ENCODE results near the gene SPINK8.
"Not testable (repeated sequence)": the region's sequence is repeated elsewhere in the genome, so short reads cannot be mapped to it uniquely, and the experiment has no call there.

SPINK8 gene

DNA sequence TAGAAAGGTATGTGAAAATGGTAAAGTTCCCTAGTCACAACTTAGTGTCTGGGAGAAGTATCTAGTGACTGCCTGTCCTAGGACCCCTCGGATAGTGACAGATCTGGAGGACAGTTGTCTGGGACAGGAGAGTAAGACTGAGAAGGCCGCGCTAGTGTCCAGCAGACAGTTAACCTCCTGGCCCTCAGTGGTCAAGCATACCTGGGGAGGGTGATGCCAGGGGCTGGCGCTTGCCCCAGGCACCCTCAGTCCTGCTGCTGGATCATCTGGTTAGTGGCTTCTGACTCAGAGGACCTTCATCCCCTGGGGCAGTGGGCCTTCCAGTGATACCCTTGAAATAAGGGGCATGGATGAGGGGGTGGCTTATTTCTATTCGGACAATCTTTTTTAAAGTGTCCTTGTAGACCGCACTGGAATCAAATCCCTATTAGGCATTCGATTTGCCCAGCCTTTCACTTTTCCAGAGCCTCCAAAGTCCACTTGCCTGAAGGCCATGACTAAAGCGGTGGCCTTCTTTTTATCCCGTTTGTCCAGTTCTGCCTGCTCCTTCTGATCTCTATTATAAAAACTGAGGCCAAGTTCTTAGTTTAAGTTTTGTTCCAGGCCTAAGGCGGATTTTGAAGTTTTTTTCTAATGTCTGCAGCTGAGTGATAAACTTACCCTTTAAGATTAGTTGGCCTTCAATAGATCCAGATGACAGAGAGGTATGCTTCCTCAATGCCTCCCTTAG lies 1.6 kb downstream of the SPINK8 start:
- DNase-seq (ENCODE audit: low spot score): not testable (repeated sequence)

DNA sequence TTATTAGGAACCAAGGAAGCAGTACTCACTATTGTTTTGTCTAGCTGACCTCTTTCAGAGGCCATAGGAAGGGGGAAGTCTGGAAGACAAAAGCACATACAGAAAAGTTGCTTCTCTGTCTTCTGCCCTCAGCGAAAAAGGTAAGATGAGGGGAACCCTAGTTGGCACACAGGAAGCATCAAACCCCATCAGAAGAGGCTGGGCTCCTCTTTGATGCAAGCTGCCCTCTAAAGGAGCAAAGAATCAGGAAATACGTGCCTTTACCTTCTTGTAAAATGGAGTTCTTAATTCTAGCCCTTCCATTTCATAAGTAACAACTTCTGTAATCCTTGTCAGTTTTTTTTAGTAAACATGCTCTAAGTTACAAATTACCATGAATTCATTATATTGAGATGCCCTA lies 12.5 kb downstream of the SPINK8 start:
- DNase-seq (ENCODE audit: low spot score): no peak

DNA sequence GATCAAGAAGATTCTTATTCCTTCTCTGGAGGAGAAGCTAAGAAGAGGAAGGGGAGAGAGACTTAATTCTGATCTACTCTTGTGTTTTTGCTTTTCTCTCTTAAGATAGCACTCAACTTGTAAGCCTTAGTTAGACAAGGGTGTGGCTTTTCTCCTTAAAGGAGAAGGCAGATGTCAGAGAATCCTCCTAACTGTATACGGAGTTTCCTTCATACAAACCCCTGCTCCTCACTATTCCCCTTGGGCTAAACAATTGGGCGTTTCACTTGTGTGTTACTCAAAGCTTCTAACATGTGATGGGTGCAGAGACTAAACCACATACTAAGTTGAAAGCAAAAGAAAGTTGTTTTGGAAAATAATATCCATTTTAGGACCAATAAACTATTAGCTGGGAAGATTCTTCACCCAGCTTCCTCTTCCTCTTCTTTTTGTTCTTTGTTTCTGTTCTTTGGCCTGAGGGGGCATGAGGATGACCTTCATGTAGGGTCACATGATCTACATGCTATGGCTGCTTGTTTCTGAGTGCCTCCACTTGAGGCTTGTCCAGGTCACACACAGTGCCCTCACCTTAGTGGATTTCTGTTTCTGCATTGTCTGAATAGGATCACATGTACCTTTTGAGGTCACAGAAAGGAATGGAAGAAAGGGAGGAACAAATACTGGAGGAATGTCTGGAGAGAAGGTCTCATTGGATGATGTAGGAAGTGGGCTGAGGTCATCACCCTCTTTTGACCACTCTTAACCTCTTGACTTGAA lies 14.6 kb downstream of the SPINK8 start:
- no peak for DNase-seq (ENCODE audit: low spot score)

DNA sequence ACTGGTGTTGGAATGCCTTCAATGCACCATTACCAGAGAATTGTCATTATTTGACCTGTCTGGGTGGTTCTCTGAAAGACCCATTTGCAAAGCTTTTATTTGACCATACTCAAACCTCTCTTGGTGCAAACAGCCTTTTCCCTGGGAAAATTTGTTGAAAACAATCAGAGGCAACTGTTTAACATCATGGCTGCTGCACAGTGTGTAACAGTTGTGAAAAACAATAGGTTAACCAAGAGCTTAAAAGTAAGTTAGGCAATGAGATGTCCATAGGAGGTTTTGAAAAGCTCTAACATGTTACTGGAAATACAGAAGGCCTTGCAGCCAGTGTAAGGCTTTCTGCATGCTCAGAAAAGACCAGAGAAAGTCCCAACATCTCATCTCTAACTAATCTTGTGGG lies 18.9 kb downstream of the SPINK8 start:
- DNase-seq (ENCODE audit: low spot score): no peak

DNA sequence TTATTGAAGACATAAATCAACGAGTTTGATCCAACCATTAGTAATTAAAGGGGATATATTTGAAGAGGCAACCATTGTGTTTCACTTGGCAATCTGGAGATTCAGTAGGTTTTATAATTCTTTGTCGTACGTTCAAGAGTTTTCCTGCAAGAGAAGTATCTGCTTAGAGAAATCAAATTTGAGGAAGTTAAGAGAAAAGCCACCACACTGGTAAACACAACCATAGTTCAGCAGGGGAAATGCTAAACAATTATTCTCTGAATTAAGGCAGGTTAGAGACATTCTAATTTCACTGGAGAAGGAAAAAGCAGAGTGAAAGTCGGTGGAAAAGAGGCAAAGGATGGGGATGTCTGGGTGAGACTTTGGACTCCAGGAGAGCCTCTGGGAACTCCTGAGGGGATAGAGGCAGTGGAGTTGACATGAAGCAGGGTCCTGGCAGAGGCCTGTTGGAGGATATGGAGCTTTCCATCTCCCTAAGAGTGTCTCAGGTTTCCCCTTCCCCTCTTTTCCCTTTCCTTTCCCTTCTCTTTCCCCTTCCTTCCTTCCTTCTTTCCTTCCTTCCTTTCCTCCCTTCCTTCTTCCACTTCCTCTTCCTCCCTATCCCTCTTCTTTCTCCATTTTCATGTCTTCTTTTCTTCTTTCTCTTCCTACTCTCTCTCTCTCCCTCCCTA lies 26.5 kb downstream of the SPINK8 start:
- no peak for DNase-seq (ENCODE audit: low spot score)

DNA sequence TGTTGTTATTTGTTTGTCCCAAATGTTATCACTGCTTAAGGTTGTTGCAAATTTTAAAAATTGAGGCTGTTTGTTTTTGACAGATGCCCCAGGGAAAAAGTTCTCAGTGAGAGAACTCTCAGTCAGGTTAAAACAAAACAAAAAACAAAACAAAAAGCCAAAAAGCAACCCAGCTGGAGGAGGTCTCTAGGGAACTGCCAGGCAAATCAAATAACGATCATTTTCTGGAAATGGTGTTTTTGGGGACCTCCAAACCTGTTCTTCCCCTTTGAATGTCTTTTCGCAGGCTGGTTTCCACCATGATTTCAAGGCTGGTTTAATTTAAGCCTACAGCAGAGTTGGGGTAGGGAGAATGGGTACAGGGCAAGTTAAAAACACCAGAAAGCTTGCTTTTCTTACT lies 27.2 kb downstream of the SPINK8 start:
- no peak for DNase-seq (ENCODE audit: low spot score)

DNA sequence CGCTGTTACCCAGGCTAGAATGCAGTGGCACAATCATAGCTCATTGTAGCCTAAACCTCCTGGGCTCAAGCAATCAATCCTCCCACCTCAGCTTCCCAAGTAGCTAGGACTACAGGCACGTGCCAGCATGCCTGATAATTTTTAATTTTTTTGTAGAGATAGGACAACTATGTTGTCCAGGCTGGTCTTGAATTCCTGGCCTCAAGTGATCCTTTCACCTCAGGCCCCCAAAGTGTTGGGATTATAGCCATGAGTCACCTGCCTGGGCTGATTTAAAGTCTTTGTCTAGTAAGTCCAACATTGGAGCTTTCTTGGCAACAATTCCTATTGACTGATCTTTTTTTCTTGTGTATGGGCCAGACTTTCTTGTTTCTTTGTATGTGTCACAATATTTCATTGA lies 28.1 kb downstream of the SPINK8 start:
- DNase-seq (ENCODE audit: low spot score): no peak

DNA sequence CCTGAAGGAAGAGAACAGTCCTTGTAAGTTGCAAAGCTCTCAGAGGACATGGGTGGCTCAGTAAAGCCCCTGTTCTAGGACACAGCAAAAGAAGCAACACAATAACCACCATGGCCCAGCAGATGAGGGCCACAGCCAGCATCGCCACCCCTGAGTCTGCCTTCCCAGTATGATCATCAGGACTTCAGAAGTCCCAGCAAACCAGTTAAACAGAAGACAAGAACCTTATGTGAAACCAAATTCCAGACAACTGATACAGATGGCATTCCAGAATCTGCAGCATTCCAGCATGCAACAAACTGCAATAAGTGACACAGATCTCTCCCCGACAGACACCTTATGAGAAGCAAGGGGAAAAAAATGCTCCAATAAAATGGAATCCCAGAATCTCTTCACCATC lies 30.4 kb downstream of the SPINK8 start:
- DNase-seq (ENCODE audit: low spot score): no peak

DNA sequence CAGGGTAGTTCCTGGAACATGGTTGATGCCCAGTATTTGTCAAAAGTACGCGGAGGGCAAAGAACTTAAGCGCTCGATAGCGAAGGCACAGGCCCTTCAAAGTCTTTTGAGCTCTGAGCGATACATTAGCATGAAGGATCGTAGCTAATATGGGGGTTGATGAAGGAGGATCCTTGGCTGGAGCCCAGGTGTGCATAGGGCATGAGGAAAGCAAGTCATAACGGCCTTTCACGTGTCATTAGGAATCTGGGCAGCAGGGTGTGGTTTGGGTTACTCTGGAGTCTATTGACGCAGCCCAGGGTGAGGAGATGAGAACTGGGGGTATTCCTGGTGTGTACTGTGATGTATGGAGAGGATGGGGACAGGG lies 31.7 kb downstream of the SPINK8 start:
- DNase-seq (ENCODE audit: low spot score): no peak

DNA sequence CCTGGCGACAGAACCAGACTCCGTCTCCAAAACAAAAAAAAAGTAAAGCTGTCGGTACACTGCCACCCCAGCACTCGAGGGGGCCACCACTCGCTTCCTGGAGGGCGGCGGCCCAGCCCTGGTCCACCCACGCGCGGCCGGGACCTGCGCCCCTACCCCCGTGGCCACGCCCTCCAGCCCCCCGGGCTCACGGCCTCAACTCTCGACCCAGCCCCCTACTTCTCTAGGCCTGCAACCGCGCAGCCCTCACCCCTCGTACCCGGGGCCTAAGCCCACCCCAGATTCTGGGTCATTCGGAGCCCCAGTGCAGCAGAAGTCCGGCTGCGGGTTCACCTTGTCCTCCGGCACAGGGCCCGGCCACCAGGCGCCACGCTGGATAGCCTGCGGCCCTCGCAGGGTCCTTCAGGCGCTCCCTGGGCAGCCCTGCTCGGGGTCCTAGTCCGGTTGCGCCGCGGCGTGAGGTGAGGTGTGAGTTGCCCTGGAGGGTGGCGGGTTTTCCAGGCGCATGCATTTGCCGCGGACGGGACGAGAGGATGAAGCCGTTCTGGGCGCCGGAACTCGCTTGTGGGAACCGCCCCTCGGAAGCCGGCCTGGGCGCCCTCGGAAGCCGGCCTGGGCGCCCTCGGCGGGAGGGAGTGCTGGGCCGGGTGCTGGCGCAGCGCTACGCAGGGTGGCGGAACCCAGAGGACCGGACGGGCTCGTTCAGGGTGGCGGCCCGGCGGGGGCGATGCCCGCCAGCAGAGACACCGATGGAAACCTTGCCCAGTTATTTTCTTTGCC lies 32.3 kb downstream of the SPINK8 start, which contains the start of gene NME6:
Gene NME6, minus strand, starts transcription at position 348 of the 780 bp plus-strand sequence.
- DNase-seq (ENCODE audit: low spot score): peak; percentile 93

DNA sequence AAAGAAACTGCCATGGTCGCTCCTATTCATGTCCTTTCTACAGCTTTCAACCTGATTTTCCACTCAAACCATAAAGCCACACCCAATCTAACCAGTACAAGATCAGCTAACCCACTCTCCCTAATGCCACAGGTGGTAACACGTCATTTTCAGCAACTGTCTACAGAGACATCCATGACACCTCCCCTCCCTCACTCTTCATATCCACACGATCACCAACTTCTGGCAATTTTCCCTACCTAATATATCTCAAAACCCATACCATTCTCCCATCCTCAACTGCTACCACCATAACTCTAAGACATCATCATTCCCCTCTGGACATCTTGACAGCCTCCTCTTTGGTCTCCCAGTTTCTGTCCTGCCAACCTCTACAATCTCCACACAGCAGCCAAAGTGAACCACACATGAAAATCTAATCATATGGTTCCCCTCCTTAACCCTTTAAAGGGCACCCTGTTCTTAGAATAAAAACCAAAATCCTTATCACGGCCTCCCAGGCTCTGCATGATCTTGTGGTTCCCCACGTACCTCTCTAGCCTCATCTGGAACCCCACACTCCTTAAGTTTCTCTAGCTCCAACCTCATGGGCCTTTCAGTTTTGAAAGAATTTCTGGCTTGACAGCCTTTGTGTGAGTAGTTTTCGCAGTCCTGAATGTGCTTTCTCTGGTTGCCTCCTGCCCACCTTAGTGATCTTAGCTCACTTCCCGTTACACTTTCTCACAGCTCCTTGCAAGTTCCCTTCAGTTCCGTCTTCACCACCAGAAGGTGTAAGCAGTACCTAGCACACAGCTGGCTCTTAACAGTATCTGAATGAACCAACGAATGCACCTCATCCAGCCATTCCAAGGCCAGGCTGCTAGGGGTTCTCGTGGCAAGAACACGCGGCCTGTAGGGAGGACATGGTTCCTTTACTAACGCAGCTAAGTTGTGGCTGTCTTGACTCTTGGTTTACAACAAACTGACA lies 33.4 kb downstream of the SPINK8 start:
- peak; percentile 53 for DNase-seq (ENCODE audit: low spot score)

DNA sequence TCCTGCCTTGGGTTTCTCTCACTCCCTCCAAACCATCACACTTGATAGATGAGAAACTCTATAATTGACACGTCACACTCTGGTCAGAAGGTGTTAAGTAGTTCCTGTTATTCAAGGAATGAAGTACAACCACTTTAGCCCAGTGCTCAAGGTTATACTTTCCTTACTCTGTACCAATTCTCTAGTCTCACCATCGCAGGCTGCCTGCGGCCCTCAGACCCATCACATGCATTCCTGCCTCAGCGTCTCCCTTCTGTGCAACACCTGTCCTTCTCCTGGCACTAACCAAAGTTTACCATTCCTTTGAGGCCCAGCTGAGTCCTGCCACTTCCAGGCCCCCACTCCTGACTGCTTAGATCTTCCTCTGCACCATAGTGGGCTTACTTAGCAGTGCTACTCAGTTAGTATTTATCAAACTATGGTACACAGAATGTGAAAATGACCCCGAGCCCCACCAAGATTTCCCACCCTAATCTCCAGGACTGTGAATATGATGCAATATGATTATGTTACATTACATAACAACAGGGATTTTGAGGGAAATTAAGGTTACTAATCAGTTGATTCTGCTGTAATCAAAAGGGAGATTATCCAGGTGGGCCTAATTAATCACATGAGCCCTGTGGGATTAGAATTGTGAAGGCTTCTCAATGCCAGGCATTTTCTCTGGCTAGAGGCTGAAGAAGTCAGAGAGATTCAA lies 36.2 kb downstream of the SPINK8 start:
- no peak for DNase-seq (ENCODE audit: low spot score)

DNA sequence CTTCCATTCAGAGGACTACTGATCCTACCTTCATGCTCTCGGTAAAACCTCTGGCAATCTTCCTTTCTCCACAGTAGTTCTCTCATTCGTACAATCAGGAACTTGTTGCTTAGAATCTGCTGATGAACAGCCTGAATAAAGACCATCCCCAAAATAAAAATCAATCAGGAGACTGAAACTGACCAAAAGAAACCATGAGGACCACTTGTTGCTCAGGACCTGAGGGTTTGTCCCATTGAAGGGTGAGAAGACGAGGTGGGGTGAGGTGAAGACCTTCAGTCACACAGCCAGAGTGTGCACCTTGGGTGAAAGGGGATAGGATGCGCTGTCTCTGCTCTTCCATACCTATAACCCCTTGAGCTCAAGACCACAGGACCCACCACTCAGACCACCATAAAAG lies 36.8 kb downstream of the SPINK8 start:
- DNase-seq (ENCODE audit: low spot score): no peak

DNA sequence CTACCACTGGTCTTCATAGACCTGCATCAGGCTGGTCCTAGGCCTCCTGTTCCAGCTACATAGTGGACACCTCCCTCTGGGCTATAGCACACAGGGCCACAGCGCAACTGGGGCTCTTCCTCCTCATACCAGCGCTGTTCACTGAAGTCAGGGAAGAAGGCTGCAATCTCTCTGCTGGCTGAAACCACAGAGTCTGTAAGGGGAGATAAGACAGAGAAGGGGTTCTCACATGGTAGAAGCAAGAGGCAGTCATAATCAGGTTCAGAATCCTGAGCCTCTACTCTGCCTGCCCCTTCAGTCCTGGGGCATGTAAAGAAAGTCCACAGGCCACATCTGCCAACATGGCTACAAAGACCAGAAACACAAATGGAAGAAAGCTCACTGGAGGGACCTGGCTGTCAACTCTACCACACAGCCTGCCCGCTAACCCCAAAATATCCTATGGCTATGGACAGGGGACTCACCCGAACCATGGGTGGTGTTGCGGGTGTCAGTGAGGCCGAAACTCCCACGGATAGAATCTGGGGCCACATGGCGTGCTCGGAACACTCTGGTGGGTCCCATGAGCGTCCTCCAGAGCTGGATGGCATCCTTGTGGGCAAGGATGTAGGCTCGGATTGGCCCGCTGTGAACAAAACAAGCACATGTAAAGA lies 38.7 kb downstream of the SPINK8 start:
- no peak for DNase-seq (ENCODE audit: low spot score)

DNA sequence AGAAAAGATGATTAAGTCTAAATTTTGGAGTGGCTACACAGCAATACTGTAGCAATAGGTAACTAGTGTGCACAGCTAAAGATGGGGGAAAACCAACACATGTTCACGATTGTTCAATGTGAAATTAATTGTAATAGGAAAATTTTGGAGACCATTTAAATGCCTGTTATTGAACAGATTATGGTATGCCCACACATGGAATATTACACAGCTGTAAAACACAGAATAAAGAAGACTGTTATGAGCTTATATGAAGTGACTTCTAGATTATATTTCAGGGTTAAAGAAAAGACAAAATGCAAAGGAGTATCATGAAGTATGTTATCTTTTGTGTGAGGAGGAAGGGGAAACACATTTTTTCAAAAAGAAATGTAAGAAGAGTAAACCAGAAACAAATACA lies 43.8 kb downstream of the SPINK8 start:
- no peak for DNase-seq (ENCODE audit: low spot score)

DNA sequence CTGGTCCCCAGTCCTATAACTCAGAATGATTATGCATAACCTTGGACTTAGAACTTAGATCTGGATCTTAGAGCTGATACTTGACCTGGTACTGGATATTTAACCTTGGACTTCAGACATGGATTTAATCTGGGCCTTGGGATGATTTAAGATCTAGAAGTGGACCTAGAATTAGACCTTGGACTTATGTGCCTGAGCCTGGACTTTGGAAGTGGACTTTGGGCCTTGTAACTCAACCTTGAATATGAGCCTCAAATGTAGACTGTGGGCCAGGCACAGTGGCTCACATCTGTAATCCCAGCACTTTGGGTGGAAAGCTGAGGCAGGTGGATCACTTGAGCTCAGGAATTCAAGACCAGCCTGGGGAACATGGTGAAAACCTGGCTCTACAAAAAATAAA lies 46.4 kb downstream of the SPINK8 start:
- DNase-seq (ENCODE audit: low spot score): no peak

DNA sequence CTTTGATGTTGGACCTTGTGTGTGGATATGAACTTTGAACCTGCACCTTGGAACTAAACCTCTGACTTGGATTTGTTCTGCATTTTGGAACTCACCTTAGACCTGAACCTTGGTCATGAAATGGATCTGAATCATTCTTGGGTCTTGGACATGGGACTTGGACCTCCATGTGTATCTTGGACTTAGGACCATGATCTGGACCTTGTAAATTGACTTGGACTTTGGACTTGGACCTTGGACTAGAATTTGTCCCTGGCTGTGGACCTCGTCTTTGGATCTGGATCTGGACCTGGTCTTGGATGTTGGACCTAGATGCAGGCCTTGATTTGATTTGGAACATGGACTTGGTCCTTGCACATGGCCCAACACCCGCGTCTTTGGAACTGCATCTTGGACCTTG lies 47.2 kb downstream of the SPINK8 start:
- no peak for DNase-seq (ENCODE audit: low spot score)

DNA sequence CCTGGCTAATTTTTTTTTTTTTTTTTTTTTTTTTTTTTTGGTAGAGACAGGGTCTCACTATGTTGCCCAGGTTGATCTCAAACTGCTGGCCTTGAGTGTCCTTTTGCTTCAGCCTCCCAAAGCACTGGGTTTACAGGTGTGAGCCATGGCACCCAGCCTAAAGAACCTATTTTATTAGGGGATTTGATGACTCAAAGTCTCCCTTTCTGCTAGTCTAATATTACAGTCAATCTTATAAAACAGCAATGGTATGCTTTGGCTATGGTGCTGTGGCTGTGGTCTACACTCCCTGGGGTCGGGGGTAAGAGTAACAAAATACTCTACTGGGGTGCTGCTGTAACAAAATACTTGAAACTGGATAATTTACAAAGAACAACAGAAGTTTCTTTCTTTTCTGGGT lies 47.8 kb downstream of the SPINK8 start:
- DNase-seq (ENCODE audit: low spot score): no peak

DNA sequence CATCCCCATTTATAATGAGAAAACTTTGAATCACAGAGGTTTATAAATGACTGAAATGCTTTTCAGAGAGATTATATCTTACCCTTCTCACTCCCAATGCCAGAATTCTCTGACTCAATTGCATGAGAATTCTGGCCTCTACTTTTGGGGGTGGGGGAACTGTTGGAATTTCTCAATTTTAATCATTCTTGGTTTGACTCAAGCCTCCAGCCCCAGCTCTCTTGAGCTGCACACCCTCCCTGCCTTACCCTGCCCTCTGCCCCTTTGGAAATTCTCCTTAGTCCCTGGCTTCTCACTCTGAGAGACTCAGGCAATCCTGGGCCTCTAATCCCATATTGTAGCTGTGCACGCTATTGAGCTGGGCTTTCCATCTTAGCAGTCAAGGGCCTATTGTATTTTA lies 48.3 kb downstream of the SPINK8 start:
- no peak for DNase-seq (ENCODE audit: low spot score)

DNA sequence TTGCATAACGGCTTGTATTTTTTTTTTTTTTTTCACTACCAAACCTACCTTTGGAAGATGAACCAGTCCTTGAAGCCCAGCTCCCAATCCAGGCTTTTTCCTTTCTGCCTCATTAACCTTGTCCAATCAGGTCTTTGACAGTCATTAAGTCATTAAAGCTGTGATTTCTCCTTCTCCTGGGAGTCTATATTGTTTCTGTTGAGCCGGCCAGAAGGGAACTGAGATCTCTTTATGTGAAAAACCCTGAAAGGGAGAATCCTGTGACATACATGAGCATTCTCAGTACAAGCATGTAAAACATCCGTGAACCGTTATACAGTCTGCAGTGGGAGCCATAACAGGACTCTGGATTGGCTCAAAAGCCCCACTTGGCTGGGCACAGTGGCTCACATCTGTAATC lies 52.6 kb downstream of the SPINK8 start:
- no peak for DNase-seq (ENCODE audit: low spot score)
